Measurements from ENCODE around the gene DIP2C.

DIP2C gene

GRCh38 chr10:625751-626711 lies 63.4 kb downstream of the DIP2C start:
- DNase-seq (ENCODE audit: low spot score) = no peak

- no peak for DNase-seq (ENCODE audit: low spot score)
Observed at GRCh38 chr10:625333-625696, 64.2 kb downstream of the DIP2C start.

- DNase-seq (ENCODE audit: low spot score) = no peak
Observed at GRCh38 chr10:624605-625332, 64.7 kb downstream of the DIP2C start.

GRCh38 chr10:624312-624604 lies 65.2 kb downstream of the DIP2C start:
- DNase-seq (ENCODE audit: low spot score) = no peak

- no peak for DNase-seq (ENCODE audit: low spot score)
Observed at GRCh38 chr10:623477-624311, 65.8 kb downstream of the DIP2C start.

- DNase-seq (ENCODE audit: low spot score) = no peak
Observed at GRCh38 chr10:623014-623413, 66.5 kb downstream of the DIP2C start.

GRCh38 chr10:621981-622740 lies 67.3 kb downstream of the DIP2C start:
- no peak for DNase-seq (ENCODE audit: low spot score)

GRCh38 chr10:621513-621912 lies 68.0 kb downstream of the DIP2C start:
- DNase-seq (ENCODE audit: low spot score) = no peak

- no peak for DNase-seq (ENCODE audit: low spot score)
Observed at GRCh38 chr10:620971-621370, 68.5 kb downstream of the DIP2C start.

DNA sequence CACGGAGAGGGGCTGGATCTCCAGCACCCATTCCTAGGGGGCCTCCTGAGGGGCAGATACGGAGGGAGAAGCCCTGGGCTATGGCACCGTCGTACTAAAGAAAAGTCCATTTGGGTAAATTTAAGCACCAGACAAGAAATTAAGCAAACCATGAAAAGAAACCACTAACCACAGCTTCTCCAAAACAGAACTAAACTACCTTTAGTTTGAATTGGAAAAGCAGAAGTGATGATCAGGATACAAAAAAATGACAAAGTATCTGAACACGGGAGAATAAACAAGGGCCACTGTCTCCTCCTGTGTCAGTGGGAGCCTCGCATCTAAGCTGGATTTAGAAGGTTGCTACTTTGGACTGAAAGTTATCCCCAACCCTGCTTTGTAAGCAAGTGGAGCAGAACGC lies 69.1 kb downstream of the DIP2C start:
- peak; percentile 10 for DNase-seq (ENCODE audit: low spot score)

- no peak for DNase-seq (ENCODE audit: low spot score)
Observed at GRCh38 chr10:619710-620109, 69.8 kb downstream of the DIP2C start.

- DNase-seq (ENCODE audit: low spot score) = no peak
Observed at GRCh38 chr10:618229-618989, 71.1 kb downstream of the DIP2C start.

DNA sequence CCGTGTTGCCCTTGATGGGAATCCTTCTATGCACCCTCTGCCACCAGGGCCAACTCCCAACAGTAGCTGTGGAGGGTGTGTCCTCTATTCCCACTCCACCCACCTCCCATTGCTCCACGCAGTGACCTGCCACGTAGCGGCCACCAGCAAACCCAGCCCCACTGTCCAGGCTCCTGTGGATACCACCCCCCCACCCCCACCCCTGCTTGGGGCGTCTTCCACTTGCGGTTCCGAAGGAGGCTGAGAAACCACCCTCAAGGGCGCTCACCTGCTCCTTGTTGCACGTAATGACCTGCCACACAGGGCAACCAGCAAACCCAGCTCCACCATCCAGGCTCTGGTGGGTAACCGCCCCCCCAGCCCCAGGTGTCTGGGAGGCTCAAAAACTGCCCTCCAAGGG lies 72.0 kb downstream of the DIP2C start:
- DNase-seq (ENCODE audit: low spot score) = no peak

DNA sequence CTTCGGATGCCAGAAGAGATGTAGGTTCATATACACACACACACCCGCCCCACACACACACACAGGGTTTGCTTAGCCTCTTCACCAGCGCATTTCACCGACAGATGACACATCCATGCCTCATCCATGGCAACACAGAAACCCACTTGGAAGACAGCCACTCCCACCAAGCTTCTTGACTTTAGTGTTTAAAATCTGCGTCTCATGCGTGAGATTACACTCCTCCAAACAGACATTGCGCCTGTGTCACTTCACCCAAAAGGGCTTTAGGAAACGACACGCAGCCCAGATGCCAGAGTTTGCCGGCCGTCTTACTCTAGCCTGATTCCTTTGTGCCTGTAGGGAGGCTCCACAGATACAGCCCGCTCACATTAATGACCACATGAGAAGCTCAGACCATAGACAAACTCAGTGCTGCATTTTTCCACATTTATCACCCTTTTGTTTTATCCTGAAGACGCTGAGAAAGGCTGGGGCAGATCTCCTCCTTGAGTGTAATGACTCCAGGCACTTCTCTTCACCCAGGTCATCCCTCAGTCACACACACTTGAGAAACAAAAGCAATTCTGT lies 73.8 kb downstream of the DIP2C start:
- DNase-seq (ENCODE audit: low spot score) = no peak

DNA sequence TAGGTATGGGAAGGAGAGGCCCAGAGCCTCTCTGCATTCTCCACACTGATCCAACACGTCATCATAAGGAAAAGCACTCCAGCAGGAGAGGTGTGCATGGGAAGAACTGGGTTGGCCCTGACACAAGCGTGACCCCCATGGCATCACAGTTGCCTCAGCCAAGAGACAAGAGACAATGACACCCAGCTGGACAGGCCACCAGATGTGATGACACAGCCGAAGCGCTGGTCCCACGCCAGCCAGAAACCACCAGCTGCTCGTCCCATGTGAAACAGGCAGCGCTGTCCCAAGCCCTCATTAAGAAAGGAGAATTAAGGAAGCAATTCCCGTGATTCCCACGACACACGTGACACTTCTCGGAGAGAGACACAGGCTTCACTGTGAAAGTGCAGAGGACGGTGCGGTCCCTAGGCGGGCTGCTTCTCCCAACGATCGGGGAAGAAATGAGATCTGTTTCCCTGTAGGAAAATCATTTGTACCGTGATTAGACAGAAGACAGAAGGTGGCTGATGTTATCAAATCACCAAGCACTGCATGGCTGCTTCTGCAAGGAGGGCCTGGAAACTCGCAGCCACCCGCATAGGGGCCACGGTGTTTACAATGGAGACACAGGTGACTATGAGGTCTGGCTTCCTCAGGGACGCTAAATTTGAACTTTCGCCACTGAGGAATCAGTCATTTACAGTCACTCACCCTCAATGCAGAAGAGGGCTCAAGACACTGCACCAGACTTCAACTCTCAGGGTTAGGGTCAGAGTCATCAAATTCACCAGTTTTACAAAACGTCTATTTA lies 74.5 kb downstream of the DIP2C start:
- DNase-seq (ENCODE audit: low spot score) = no peak

DNA sequence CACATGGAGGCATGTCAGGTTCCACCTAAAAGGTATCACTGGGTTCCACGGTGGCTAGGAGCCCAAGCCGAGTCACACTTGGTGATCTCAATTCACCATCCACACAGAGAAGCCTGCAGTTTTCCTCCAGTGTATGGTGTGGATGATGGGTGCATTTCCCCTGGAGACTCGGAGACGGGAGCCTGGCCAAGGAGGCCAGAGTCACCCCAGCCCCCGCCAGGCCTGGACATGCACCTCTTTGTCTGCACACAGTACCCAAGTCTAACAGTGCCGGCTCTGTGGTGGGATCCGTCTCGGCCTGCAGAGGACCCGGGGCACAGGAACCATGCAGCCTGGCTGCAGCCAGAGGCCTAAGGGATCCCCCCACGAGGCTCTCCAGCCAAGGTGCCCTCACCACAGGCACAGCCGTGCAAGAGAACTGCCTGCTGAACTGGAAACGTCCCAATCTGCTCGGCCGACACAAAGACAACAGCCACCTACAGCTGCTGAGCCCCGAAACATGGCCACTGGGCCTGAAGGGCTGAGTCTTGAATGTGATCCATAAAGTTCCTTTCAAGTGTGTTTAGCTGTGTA lies 75.2 kb downstream of the DIP2C start:
- no peak for DNase-seq (ENCODE audit: low spot score)

GRCh38 chr10:613271-614138 lies 76.0 kb downstream of the DIP2C start:
- DNase-seq (ENCODE audit: low spot score) = no peak

GRCh38 chr10:612696-613095 lies 76.8 kb downstream of the DIP2C start:
- DNase-seq (ENCODE audit: low spot score) = no peak

Data from germinal center (tissue), 1 donor.